ENCODE measurements around the gene SRPRB. TPM values are rescaled to one million over a fixed set of nuclear protein-coding genes. Genes with fewer than 3 reads are reported as not detected.
A peak's percentile ranks its signal among the peaks of the same experiment; 100 is the strongest.

Gene SRPRB
- total RNA-seq, 1 experiment from 2014 or later: 54.8 TPM

DNA sequence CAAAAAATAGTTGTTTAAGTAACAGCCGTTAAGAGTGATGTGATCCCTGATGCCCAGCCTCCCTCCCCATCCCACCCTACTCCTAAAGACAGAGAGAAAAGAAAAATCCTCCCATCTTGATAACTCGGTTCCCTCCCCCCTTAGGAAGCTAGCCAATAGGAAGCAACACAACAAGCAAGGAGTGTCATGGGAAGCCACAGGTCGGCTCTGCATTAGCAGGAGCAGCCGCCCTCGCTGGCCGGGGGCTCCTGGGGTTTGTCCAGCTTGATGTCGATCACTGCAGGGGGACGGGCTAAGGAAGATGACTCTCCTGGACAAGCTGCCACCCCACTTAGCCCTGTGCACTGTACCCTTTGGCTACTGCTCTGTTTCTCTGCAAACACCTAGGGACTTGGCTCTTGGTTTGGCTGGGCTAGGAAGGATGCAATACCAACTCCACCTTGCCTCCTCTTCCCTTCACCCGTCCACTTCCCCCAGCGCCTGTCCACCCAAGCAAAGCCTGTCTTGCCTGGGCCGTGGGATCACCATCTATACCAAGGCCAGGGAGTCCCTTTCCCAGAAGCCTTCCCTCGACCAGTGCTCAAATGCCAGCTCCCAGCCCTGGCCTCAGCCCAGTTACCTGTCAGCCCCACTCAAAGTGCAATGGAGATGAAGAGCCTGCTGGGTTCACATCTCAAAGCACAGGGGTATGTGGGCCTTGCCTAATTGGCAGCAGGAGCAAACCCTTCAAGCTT lies 23.1 kb downstream of the SRPRB start:
- no peaks in the 10 kb centered on the region for H3K9me3 ChIP-seq (ENCODE audit: control insufficient read depth, low read depth, low read length)
- no peak overlapping the region for H2BK12ac ChIP-seq (ENCODE audit: insufficient read length, low read depth, low read length)
- no peak overlapping the region for H3K4me3 Mint-ChIP-seq
- H3K27me3 Mint-ChIP-seq (ENCODE audit: low read depth): no peaks in the 10 kb centered on the region
- H2BK120ac ChIP-seq (ENCODE audit: low read depth, low read length, poor library complexity, severe bottlenecking): no peak overlapping the region
- no peaks in the 10 kb centered on the region for H3K79me2 ChIP-seq (ENCODE audit: insufficient read depth, low read length)
- H4K91ac ChIP-seq (ENCODE audit: insufficient read length, low read depth, low read length): no peak overlapping the region
- H2BK15ac ChIP-seq (ENCODE audit: low read depth, low read length): no peak overlapping the region
- no peak overlapping the region for H2BK20ac ChIP-seq (ENCODE audit: low read depth, low read length, poor library complexity, severe bottlenecking)
- no peak overlapping the region for H3K4ac ChIP-seq (ENCODE audit: low read depth, low read length)
- peak overlapping the region in 1 of 3 experiments; percentile 28; a peak in 1 of 7 replicates for H3K27ac Mint-ChIP-seq
- no peak overlapping the region for H3K4me2 ChIP-seq (ENCODE audit: insufficient read depth, insufficient read length, low read length)
- no peak overlapping the region for H2AFZ ChIP-seq (ENCODE audit: low read length)
- no peaks in the 10 kb centered on the region for H3K9me3 Mint-ChIP-seq
- no peak overlapping the region for H2BK5ac ChIP-seq (ENCODE audit: insufficient read length, low read length)
- no peaks in the 10 kb centered on the region for H4K20me1 ChIP-seq (ENCODE audit: control insufficient read depth, insufficient read depth, insufficient read length)
- H3K27ac ChIP-seq (ENCODE audit: insufficient read length, low read depth, low read length): no peak overlapping the region
- H3K23me2 ChIP-seq (ENCODE audit: insufficient read length, low read depth, low read length, poor library complexity, severe bottlenecking): no peaks in the 10 kb centered on the region
- H3K27me3 ChIP-seq (ENCODE audit: insufficient read depth, low read length): no peaks in the 10 kb centered on the region
- no peak overlapping the region for H2AK5ac ChIP-seq (ENCODE audit: insufficient read length, low read length)
- no peak overlapping the region for H3T11ph ChIP-seq (ENCODE audit: low read length)
- H3K4me1 Mint-ChIP-seq: peaks cover 0 to 7% of the 10 kb centered on the region in 2 experiments; a peak in 1 of 4 replicates
- peak; percentile 76 for DNase-seq
- no peak overlapping the region for H4K5ac ChIP-seq (ENCODE audit: insufficient read length, low read depth, low read length)
- no peak overlapping the region for H3K18ac ChIP-seq (ENCODE audit: insufficient read length, low read depth, low read length)
- H3K56ac ChIP-seq (ENCODE audit: insufficient read length, low read depth, low read length): no peak overlapping the region
- no peak overlapping the region for H3K23ac ChIP-seq (ENCODE audit: insufficient read length, low read depth, low read length)
- H3K36me3 Mint-ChIP-seq (ENCODE audit: insufficient read depth in 1 of 3, low read depth in 3 of 3): peaks cover 6 to 19% (median 8%) of the 10 kb centered on the region in 3 experiments; a peak in 5 of 7 replicates
- H4K8ac ChIP-seq (replicated peaks; ENCODE audit: insufficient read length, low read depth, low read length): no peak overlapping the region
- TF ChIP-seq CTCF (conservative IDR thresholded peaks at IDR 0.05): no peak
- WGBS (ENCODE audit: extremely low coverage, insufficient read length, low lambda C conversion rate): no CpG with 5 or more reads among the region's 12 CpGs
- H3K9ac ChIP-seq (ENCODE audit: extremely low read depth, insufficient read length, low read length): no peak overlapping the region
- no peaks in the 10 kb centered on the region for H3K79me1 ChIP-seq (ENCODE audit: insufficient read depth, low read depth, low read length, poor library complexity, severe bottlenecking)
- H3K14ac ChIP-seq (ENCODE audit: insufficient read depth, low read length): no peak overlapping the region
- H3K4me1 ChIP-seq (ENCODE audit: insufficient read depth, low read length): no peaks in the 10 kb centered on the region
